Esophagus squamous epithelium (tissue), 4 donors: ENCODE results near the gene ZRANB1.

Experiments
- POLR2A ChIP-seq, 4 donors: fragments of 450-650 bp; IDR thresholded peaks; one replicate each; pipeline ENCODE4 v1.6.1; 2017; ENCODE audit warnings: antibody characterized with exemption in 4 of 4, mild to moderate bottlenecking in 4 of 4, moderate library complexity in 3 of 4
- TF ChIP-seq, protein P1 (sequence below), 6 experiments: fragments of 450-650 bp in 4 of 6; fragments of 200-600 bp in 2 of 6; sonication (generic) in 2 of 6; IDR thresholded peaks; one replicate each; pipeline ENCODE4 v1.5.1; 2016 to 2019; ENCODE audit warnings: antibody characterized with exemption in 6 of 6, mild to moderate bottlenecking in 4 of 6, moderate library complexity in 4 of 6

GRCh38 chr10:125013529-125013872 lies 71.6 kb downstream of the ZRANB1 start:
- TF ChIP-seq, protein P1, sequence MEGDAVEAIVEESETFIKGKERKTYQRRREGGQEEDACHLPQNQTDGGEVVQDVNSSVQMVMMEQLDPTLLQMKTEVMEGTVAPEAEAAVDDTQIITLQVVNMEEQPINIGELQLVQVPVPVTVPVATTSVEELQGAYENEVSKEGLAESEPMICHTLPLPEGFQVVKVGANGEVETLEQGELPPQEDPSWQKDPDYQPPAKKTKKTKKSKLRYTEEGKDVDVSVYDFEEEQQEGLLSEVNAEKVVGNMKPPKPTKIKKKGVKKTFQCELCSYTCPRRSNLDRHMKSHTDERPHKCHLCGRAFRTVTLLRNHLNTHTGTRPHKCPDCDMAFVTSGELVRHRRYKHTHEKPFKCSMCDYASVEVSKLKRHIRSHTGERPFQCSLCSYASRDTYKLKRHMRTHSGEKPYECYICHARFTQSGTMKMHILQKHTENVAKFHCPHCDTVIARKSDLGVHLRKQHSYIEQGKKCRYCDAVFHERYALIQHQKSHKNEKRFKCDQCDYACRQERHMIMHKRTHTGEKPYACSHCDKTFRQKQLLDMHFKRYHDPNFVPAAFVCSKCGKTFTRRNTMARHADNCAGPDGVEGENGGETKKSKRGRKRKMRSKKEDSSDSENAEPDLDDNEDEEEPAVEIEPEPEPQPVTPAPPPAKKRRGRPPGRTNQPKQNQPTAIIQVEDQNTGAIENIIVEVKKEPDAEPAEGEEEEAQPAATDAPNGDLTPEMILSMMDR (IDR thresholded peaks at IDR 0.05): no peak
- no peak for TF ChIP-seq POLR2A (IDR thresholded peaks at IDR 0.05)
